ENCODE data around the gene HNF1A.

The HNF1A gene

GRCh38 chr12:121025442-121026226 is 47.3 kb downstream of the HNF1A start:
- no peak for DNase-seq (ENCODE audit: low spot score)
- no peak for TF ChIP-seq CTCF (IDR thresholded peaks at IDR 0.05; ENCODE audit: extremely low read depth, insufficient read depth, missing control alignments)
- in situ Hi-C loops (cut with MboI; ENCODE audit: low pct_unique_long_range_greater_than_20kb, low sequenced_read_pairs, unreplicated experiment) = no loop called here

- in situ Hi-C loops (cut with MboI; ENCODE audit: low pct_unique_long_range_greater_than_20kb, low sequenced_read_pairs, unreplicated experiment) = no loop called here
- DNase-seq (ENCODE audit: low spot score) = no peak
- no peak for TF ChIP-seq CTCF (IDR thresholded peaks at IDR 0.05; ENCODE audit: extremely low read depth, insufficient read depth, missing control alignments)
Measured at GRCh38 chr12:121026274-121027045, 48.1 kb downstream of the HNF1A start.

- in situ Hi-C loops (cut with MboI; ENCODE audit: low pct_unique_long_range_greater_than_20kb, low sequenced_read_pairs, unreplicated experiment) = no loop called here
- TF ChIP-seq CTCF (IDR thresholded peaks at IDR 0.05; ENCODE audit: extremely low read depth, insufficient read depth, missing control alignments) = no peak
- DNase-seq (ENCODE audit: low spot score) = no peak
Measured at GRCh38 chr12:121030576-121031212, 52.4 kb downstream of the HNF1A start.

- in situ Hi-C loops (cut with MboI; ENCODE audit: low pct_unique_long_range_greater_than_20kb, low sequenced_read_pairs, unreplicated experiment) = no loop called here
- DNase-seq (ENCODE audit: low spot score) = no peak
- no peak for TF ChIP-seq CTCF (IDR thresholded peaks at IDR 0.05; ENCODE audit: extremely low read depth, insufficient read depth, missing control alignments)
Measured at GRCh38 chr12:121033625-121034349, 55.4 kb downstream of the HNF1A start.

- DNase-seq (ENCODE audit: low spot score) = no peak
- in situ Hi-C loops (cut with MboI; ENCODE audit: low pct_unique_long_range_greater_than_20kb, low sequenced_read_pairs, unreplicated experiment) = no loop called here
- no peak for TF ChIP-seq CTCF (IDR thresholded peaks at IDR 0.05; ENCODE audit: extremely low read depth, insufficient read depth, missing control alignments)
Measured at GRCh38 chr12:121034616-121035305, 56.4 kb downstream of the HNF1A start.

All from GM13977 (cell line).